Progenitor cell of endocrine pancreas (in vitro differentiated cells): ENCODE data around the gene RNF220. TPM values are rescaled to one million over a fixed set of nuclear protein-coding genes. Genes with fewer than 3 reads are reported as not detected.

ENCODE experiments used
- DNase-seq: peaks from one replicate; pipeline ENCODE4 v3.0.0; 2021; ENCODE audit warnings: low spot score; ENCODE audit not compliant: unreplicated experiment
- H3K27ac Mint-ChIP-seq: 2 replicates; pipeline ENCODE4 v1.8.0; 2021; ENCODE audit warnings: mild to moderate bottlenecking, moderate library complexity, mixed read lengths
- H3K27me3 Mint-ChIP-seq: 2 replicates; pipeline ENCODE4 v1.8.0; 2021; ENCODE audit warnings: mixed read lengths
- H3K36me3 Mint-ChIP-seq: 2 replicates; pipeline ENCODE4 v1.8.0; 2022; ENCODE audit warnings: mixed read lengths; ENCODE audit not compliant: insufficient read depth
- H3K4me1 Mint-ChIP-seq: 2 replicates; pipeline ENCODE4 v1.8.0; 2021; ENCODE audit warnings: low read depth, mixed read lengths
- H3K4me3 Mint-ChIP-seq: 2 replicates; pipeline ENCODE4 v1.8.0; 2021; ENCODE audit warnings: low read depth, mild to moderate bottlenecking, moderate library complexity, mixed read lengths
- H3K9me3 Mint-ChIP-seq: 2 replicates; pipeline ENCODE4 v1.8.0; 2021; ENCODE audit warnings: low read depth, mixed read lengths
- CTCF ChIP-seq: fragments of 200-600 bp; sonication (generic); IDR thresholded peaks from one replicate; pipeline ENCODE4 v1.5.0; 2021; ENCODE audit warnings: antibody characterized with exemption, mild to moderate bottlenecking; ENCODE audit not compliant: unreplicated experiment
- total RNA-seq: library from RNA; stranded (reverse); gene quantifications from 2 replicates; pipeline ENCODE4 v1.2.1, GENCODE V29; 2021

RNF220 gene
- total RNA-seq, 1 donor from 2014 or later = 85.9 TPM

GRCh38 chr1:44619261-44619900 is 214.3 kb downstream of the RNF220 start:
- Mint-ChIP-seq H3K4me1 (peaks cover 18% of the 10 kb centered on the region), H3K4me3 (no peak overlapping the region), H3K36me3 (no peaks in the 10 kb centered on the region), H3K27ac (no peak overlapping the region), H3K27me3 (peaks cover 84% of the 10 kb centered on the region), H3K9me3 (no peaks in the 10 kb centered on the region)
- no peak for TF ChIP-seq CTCF
- DNase-seq = no peak

- H3K9me3 Mint-ChIP-seq = no peaks in the 10 kb centered on the region
- H3K4me1 Mint-ChIP-seq = peaks cover 18% of the 10 kb centered on the region
- H3K4me3 Mint-ChIP-seq = no peak overlapping the region
- no peaks in the 10 kb centered on the region for H3K36me3 Mint-ChIP-seq
- no peak overlapping the region for H3K27ac Mint-ChIP-seq
- peaks cover 84% of the 10 kb centered on the region for H3K27me3 Mint-ChIP-seq
- no peak for DNase-seq
- no peak for TF ChIP-seq CTCF
These were observed 215.0 kb downstream of the RNF220 start for GRCh38 chr1:44620072-44620471.

- Mint-ChIP-seq H3K9me3 (no peaks in the 10 kb centered on the region), H3K27ac (no peak overlapping the region), H3K4me1 (peaks cover 16% of the 10 kb centered on the region), H3K4me3 (no peak overlapping the region), H3K36me3 (no peaks in the 10 kb centered on the region), H3K27me3 (peaks cover 72% of the 10 kb centered on the region)
- DNase-seq = no peak
- TF ChIP-seq CTCF = no peak
These were observed 216.8 kb downstream of the RNF220 start for GRCh38 chr1:44621841-44622286.

GRCh38 chr1:44624268-44624901 is 219.3 kb downstream of the RNF220 start:
- Mint-ChIP-seq H3K36me3 (no peaks in the 10 kb centered on the region), H3K9me3 (no peaks in the 10 kb centered on the region), H3K27me3 (peaks cover 53% of the 10 kb centered on the region), H3K27ac (no peak overlapping the region), H3K4me1 (peaks cover 3% of the 10 kb centered on the region), H3K4me3 (no peak overlapping the region)
- DNase-seq = no peak
- TF ChIP-seq CTCF = no peak

GRCh38 chr1:44625348-44625747 is 220.3 kb downstream of the RNF220 start:
- no peak for TF ChIP-seq CTCF

More at GRCh38 chr1:44625348-44625747, 220.3 kb downstream of the RNF220 start:
- no peaks in the 10 kb centered on the region for H3K9me3 Mint-ChIP-seq
- no peak for DNase-seq
- no peak overlapping the region for H3K27ac Mint-ChIP-seq
- no peak overlapping the region for H3K4me3 Mint-ChIP-seq
- H3K36me3 Mint-ChIP-seq = no peaks in the 10 kb centered on the region
- H3K27me3 Mint-ChIP-seq = peaks cover 43% of the 10 kb centered on the region
- H3K4me1 Mint-ChIP-seq = no peaks in the 10 kb centered on the region
